Spleen (tissue), 11 donors: Measurements from ENCODE around the gene NR3C1. TPM values are rescaled to one million over a fixed set of nuclear protein-coding genes. Genes with fewer than 3 reads are reported as not detected.

Experiments
- DNase-seq: peaks from one replicate; pipeline ENCODE4 v3.0.0-alpha.2; 2020
- H3K27ac ChIP-seq, 8 donors: fragments of 200-600 bp; sonication (generic) in 7 of 8; 1 replicate in 4 of 8; 2 replicates in 4 of 8; pipeline versions ENCODE4 v1.5.0 to v1.8.0; 2016 to 2021; ENCODE audit warnings: inconsistent platforms in 4 of 8, mild to moderate bottlenecking in 4 of 8, moderate library complexity in 1 of 8
- H3K27me3 ChIP-seq, 7 donors: fragments of 200-600 bp; sonication (generic) in 6 of 7; replicated peaks in 1 of 7; 1 replicate in 4 of 7; 2 replicates in 3 of 7; pipeline versions ENCODE4 v1.5.0 to v1.8.0; 2016 to 2021; ENCODE audit warnings: inconsistent platforms in 3 of 7, mild to moderate bottlenecking in 1 of 7
- H3K36me3 ChIP-seq, 6 donors: fragments of 200-600 bp; sonication (generic) in 5 of 6; 1 replicate in 4 of 6; 2 replicates in 2 of 6; pipeline versions ENCODE4 v1.5.0 to v1.8.0; 2016 to 2021; ENCODE audit warnings: inconsistent platforms in 2 of 6
- H3K4me1 ChIP-seq, 6 donors: fragments of 200-600 bp; sonication (generic) in 5 of 6; 1 replicate in 3 of 6; 2 replicates in 3 of 6; pipeline versions ENCODE4 v1.5.0 to v1.8.0; 2016 to 2021; ENCODE audit warnings: inconsistent platforms in 3 of 6
- H3K4me3 ChIP-seq, 8 donors: fragments of 200-600 bp; sonication (generic) in 7 of 8; 1 replicate in 4 of 8; 2 replicates in 4 of 8; pipeline versions ENCODE4 v1.5.0 to v1.8.0; 2016 to 2021; ENCODE audit warnings: inconsistent platforms in 4 of 8, mild to moderate bottlenecking in 4 of 8, moderate library complexity in 2 of 8
- H3K9me3 ChIP-seq, 8 donors: fragments of 200-600 bp; sonication (generic) in 7 of 8; 1 replicate in 4 of 8; 2 replicates in 4 of 8; pipeline versions ENCODE4 v1.5.0 to v1.8.0; 2016 to 2021; ENCODE audit warnings: inconsistent platforms in 4 of 8
- CTCF ChIP-seq, 11 experiments: fragments of 200-600 bp in 7 of 11; fragments of 450-650 bp in 4 of 11; sonication (generic) in 4 of 11; IDR thresholded peaks in 8 of 11; conservative IDR thresholded peaks in 3 of 11; 1 replicate in 7 of 11; 2 replicates in 4 of 11; pipeline versions ENCODE4 v1.4.0 to v1.8.0; 2016 to 2021; ENCODE audit warnings: antibody characterized with exemption in 11 of 11, inconsistent platforms in 4 of 11, mild to moderate bottlenecking in 1 of 11
- POLR2A ChIP-seq, 3 donors: fragments of 450-650 bp; IDR thresholded peaks; one replicate each; pipeline ENCODE4 v1.5.1; 2017; ENCODE audit warnings: antibody characterized with exemption in 3 of 3, mild to moderate bottlenecking in 1 of 3
- POLR2AphosphoS5 ChIP-seq, 3 donors: sonication (generic); formaldehyde crosslinking; IDR thresholded peaks; one replicate each; pipeline ENCODE4 v1.5.1; 2017; ENCODE audit warnings: antibody characterized with exemption in 3 of 3
- WGBS, 5 donors: extraction: QIAGEN DNeasy Blood & Tissue Kit in 3 of 5; methylation state at CpG; one replicate each; pipeline versions ENCODE4 v1.1.5 to v1.1.7; 2013 to 2018; 5-methylcytosine and 5-hydroxymethylcytosine counted together
- intact Hi-C: fragments of 100-400 bp; cut with DNase I; formaldehyde crosslinking; loops from one replicate; pipeline ENCODE4 v1.15.0; 2023; ENCODE audit warnings: low total_unique reads
- polyA plus RNA-seq, 3 donors: library from polyadenylated mRNA; stranded (reverse); fragments of 200-250 nt; gene quantifications; one replicate each; pipeline ENCODE4 v1.2.1, GENCODE V29; 2013
- total RNA-seq, 7 donors: library from RNA; depleted of rRNA in 3 of 7; stranded (reverse); fragments of >200 nt in 3 of 7; fragmentation: NEBNext Ultra II Directional in 4 of 7; extraction: Animal tissue kit (Norgen Biotek cat#: 25700) in 4 of 7; gene quantifications; one replicate each; pipeline versions ENCODE4 v1.1.0 to v1.2.1, GENCODE V29; 2016 to 2021
- donor health status: healthy with polysubstance abuse.
- donor health status: DM: no; HTN: no; CAD: no; lungs with moderate emphysema.
- donor health status: DM: no; HTN: no; CAD: no.
- donor health status: Bipolar disorder and iron deficiency.
- donor health status: healthy.
- donor health status: DM: no; HTN: no; CAD: no.
- donor health status: DM: yes; HTN: yes; CAD: no.

The NR3C1 gene
- total and polyA plus RNA-seq, 10 donors, result 18.2 to 97.8 (median 71.2) TPM

DNA sequence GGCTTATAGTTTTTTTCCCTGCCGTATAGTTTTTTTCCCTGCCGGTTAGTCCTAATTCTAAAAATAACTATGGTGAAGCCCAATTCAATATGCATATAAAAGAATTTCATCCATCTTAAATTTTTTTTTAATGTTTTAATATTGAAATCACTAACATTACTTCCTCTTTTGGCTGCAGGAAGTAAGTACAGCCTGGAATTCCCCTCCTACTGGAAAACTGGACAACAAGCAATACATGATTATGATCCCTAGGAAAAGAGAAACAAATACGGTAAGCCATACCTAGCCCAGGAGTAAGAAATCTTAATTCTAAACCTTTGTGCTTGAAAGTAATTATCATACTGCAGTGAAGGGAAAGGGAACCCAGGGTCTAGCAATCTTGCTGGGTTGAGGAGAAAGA, 119.0 kb downstream of the NR3C1 start:
- no peak overlapping the region for H3K27ac ChIP-seq
- 73 to 88% (median 74%) methylated on average over 3 of the region's 3 CpGs for WGBS, 5 donors
- peaks cover 0 to 39% (median 0%) of the 10 kb centered on the region in 6 donors for H3K4me1 ChIP-seq
- peaks cover 0 to 70% (median 38%) of the 10 kb centered on the region in 6 donors for H3K36me3 ChIP-seq
- peaks cover 0 to 9% (median 2%) of the 10 kb centered on the region in 8 donors for H3K9me3 ChIP-seq
- DNase-seq, result no peak
- intact Hi-C loops, result no loop called here
- H3K4me3 ChIP-seq, result no peak overlapping the region
- TF ChIP-seq CTCF (IDR thresholded peaks at IDR 0.05 in 8 of 11, conservative IDR thresholded peaks at IDR 0.05 in 3 of 11) (no peak), POLR2AphosphoS5 (IDR thresholded peaks at IDR 0.05) (no peak), POLR2A (IDR thresholded peaks at IDR 0.05) (no peak)
- no peaks in the 10 kb centered on the region for H3K27me3 ChIP-seq

DNA sequence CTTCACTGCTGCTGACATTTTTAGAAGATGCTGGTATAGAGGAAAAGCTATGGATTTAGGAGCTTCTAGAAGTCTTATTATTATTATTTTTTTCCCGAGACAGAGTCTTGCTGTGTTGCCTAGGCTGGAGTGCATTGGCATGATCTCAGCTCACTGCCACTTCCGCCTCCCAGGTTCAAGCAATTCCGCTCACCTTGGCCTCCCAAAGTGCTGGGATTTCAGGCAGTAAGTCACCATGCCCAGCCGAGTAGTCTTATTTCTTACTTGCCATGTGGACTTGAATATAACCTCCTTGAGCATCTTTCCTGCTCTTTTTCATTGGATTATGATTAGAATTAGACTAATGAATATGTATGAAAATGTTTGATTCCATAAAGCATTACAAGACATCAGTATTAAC, 119.5 kb downstream of the NR3C1 start:
- Histone ChIP-seq H3K36me3 (peaks cover 0 to 71% (median 38%) of the 10 kb centered on the region in 6 donors), H3K4me3 (no peak overlapping the region), H3K4me1 (peaks cover 0 to 39% (median 0%) of the 10 kb centered on the region in 6 donors), H3K27me3 (no peaks in the 10 kb centered on the region), H3K27ac (no peak overlapping the region), H3K9me3 (peaks cover 0 to 9% (median 2%) of the 10 kb centered on the region in 8 donors)
- intact Hi-C loops, result no loop called here
- TF ChIP-seq POLR2AphosphoS5 (IDR thresholded peaks at IDR 0.05) (no peak), POLR2A (IDR thresholded peaks at IDR 0.05) (no peak), CTCF (IDR thresholded peaks at IDR 0.05 in 8 of 11, conservative IDR thresholded peaks at IDR 0.05 in 3 of 11) (no peak)
- DNase-seq, result no peak
- WGBS, 5 donors, result 95 to 100% (median 98%) methylated on average over 4 of the region's 4 CpGs

GRCh38 chr5:143281226-143281625, 122.3 kb downstream of the NR3C1 start:
- Histone ChIP-seq H3K4me1 (peaks cover 0 to 34% (median 0%) of the 10 kb centered on the region in 6 donors), H3K9me3 (peaks cover 0 to 9% (median 2%) of the 10 kb centered on the region in 8 donors), H3K27me3 (no peaks in the 10 kb centered on the region), H3K4me3 (no peak overlapping the region), H3K27ac (no peak overlapping the region), H3K36me3 (peaks cover 0 to 77% (median 31%) of the 10 kb centered on the region in 6 donors)
- intact Hi-C loops, result no loop called here
- DNase-seq, result no peak
- TF ChIP-seq POLR2A (IDR thresholded peaks at IDR 0.05) (no peak), CTCF (IDR thresholded peaks at IDR 0.05 in 8 of 11, conservative IDR thresholded peaks at IDR 0.05 in 3 of 11) (no peak), POLR2AphosphoS5 (IDR thresholded peaks at IDR 0.05) (no peak)
- 48 to 74% (median 61%) methylated on average over 3 of the region's 3 CpGs for WGBS, 5 donors

GRCh38 chr5:143279698-143280097, 123.8 kb downstream of the NR3C1 start:
- Histone ChIP-seq H3K36me3 (peaks cover 0 to 76% (median 31%) of the 10 kb centered on the region in 6 donors), H3K4me3 (no peak overlapping the region), H3K4me1 (peaks cover 0 to 24% (median 0%) of the 10 kb centered on the region in 6 donors), H3K27ac (no peak overlapping the region), H3K9me3 (peaks cover 0 to 9% (median 2%) of the 10 kb centered on the region in 8 donors), H3K27me3 (no peaks in the 10 kb centered on the region)
- no peak for DNase-seq
- no peak for TF ChIP-seq POLR2AphosphoS5 (IDR thresholded peaks at IDR 0.05)
- no peak for TF ChIP-seq CTCF (IDR thresholded peaks at IDR 0.05 in 8 of 11, conservative IDR thresholded peaks at IDR 0.05 in 3 of 11)
- no peak for TF ChIP-seq POLR2A (IDR thresholded peaks at IDR 0.05)
- WGBS, 5 donors, result 50 to 85% (median 71%) methylated on average over 2 of the region's 2 CpGs
- intact Hi-C loops, result no loop called here
